Glomerular visceral epithelial cell (primary cell): ENCODE results near the gene POLE2.
"Not testable (repeated sequence)": the region's sequence is repeated elsewhere in the genome, so short reads cannot be mapped to it uniquely, and the experiment has no call there.

Experiments
- DNase-seq: peaks from one replicate; pipeline ENCODE4 v3.0.0-alpha.2; 2016; ENCODE audit errors: extremely low spot score

Gene POLE2

GRCh38 chr14:49619273-49619672 is 68.7 kb downstream of the POLE2 start:
- DNase-seq: not testable (repeated sequence)

DNA sequence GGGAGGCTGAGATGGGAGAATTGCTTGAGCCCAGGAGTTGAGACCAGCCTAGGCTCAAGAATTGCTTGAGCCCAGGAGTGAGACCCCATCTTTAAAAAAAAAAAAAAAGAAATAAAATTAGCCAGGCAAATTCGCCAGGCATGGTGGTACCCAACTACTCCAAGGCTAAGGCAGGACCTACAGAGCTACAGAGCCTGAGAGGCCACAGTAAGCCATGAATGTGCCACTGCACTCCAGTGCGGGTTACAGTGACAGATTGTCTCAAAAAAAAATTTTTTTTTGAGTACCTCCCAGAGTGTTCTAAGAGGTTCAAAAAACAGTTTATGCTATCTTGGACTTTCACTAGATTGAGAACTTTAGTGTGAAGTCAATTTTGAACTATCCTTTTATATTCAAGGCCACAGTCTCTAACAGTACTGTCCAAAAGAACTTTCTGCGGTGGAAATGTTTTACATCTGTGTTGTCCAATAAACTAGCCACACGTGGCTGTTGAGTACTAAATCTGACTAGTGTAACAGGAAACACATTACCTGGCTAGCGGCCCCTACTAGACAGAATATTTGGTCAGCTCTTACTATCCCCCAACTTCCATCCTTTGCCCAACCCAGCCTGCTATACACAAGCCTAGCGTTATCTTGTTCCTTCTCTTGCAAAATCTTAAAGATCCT is 70.0 kb downstream of the POLE2 start:
- no peak for DNase-seq

DNA sequence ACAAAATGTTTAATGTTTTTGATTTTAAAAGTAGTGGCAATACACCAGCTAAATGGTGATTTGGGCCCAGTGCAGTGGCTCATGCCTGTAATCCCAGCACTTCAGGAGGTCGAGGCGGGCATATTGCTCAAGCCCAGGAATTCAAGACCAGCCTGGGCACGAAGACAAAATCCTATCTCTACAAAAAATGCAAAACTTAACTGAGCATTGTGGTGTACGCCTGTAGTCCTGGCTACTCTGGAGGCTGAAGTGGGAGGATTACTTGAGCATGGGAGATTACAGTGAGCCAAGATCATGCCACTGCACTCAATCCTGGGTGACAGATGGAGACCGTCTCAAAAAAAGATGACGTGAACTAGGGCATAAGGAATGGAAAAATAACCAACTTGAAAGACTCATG is 72.2 kb downstream of the POLE2 start:
- no peak for DNase-seq

GRCh38 chr14:49614196-49614595 is 73.8 kb downstream of the POLE2 start:
- DNase-seq: no peak

DNA sequence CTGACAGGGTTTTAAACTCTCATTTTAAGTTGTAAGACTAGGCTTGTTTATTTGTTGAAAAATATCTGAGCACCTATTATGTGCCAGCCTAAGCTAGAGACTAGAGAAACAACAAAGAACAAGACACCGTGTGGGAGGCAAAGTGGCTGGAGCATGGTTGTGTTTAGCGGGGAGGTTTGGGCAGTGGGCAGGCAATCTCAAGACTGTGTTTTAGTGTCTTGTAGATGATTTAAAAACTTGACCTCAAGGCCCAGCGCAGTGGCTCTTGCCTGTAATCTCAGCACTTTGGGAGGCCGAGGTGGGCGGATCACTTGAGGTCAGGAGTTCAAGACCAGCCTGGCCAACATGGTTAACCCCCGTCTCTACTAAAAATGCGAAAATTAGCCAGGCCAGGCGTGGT is 75.3 kb downstream of the POLE2 start:
- DNase-seq: no peak

GRCh38 chr14:49612251-49612650 is 75.8 kb downstream of the POLE2 start:
- no peak for DNase-seq

DNA sequence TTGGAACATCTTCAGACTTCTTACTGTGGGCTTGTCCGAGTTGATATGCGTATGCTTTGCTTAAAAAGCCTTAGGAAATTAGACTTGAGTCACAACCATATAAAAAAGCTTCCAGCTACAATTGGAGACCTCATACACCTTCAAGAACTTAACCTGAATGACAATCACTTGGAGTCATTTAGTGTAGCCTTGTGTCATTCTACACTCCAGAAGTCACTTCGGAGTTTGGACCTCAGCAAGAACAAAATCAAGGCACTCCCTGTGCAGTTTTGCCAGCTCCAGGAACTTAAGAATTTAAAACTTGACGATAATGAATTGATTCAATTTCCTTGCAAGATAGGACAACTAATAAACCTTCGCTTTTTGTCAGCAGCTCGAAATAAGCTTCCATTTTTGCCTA is 80.4 kb downstream of the POLE2 start:
- no peak for DNase-seq

GRCh38 chr14:49598485-49599300 is 89.3 kb downstream of the POLE2 start, which contains the start of gene LRR1:
LRR1 (plus strand) TSS chr14:49598940; CDS start chr14:49599021, 81 bp downstream.
- peak; percentile 81 for DNase-seq

DNA sequence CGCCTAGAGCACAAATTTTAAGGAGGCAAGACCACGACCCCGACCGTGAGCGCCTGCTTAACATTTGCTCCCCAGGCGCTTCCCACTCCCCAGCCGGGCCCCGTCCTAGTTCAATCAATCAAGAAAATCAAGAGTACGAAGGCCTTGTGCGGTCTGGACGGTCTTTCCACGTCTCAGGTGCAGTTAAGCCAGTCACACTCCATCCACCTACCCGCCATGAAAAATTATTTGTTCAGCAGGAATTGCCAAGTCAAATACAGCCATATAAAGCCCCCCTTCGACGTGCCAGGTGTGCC is 89.9 kb downstream of the POLE2 start:
- no peak for DNase-seq

DNA sequence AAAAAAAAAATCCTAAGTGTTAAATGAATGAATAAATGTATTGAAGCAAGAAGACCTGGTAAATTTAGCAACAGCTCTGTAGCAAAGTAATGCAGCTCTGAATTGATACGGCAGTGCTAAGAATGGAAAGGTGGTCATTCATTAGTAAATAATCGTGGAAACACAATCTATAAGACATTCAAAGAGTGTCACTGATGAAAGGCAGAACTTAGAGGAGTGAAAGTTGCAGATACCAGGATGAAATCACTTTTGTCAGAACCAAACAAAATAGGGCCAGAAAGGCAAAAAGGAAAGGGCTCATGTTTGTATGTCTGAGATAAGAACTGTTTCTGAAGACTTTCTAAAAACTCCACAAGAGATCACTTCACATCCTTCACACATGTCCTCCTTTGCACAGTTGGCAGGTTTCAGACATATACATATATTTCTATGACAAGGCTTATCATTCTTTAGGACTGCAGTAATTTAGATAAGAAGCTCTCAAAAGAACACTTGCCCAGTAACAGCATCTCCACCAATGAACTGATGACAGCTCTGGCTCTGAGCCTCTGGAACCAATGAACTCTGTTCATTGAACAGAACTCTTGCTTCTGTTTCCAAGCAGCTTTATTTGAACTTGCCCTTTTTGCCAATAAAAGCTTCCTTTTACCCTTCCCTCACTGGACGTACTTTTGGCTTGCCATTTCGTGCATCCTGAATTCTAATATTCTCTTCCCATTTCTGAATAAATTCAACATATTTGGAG is 93.5 kb downstream of the POLE2 start:
- no peak for DNase-seq
